Measurements from ENCODE around the gene DNAJC13. TPM values are rescaled to one million over a fixed set of nuclear protein-coding genes. Genes with fewer than 3 reads are reported as not detected.

DNAJC13 gene
- total RNA-seq, 1 experiment from 2014 or later = 27.2 TPM

GRCh38 chr3:132422531-132422930 lies 5.2 kb downstream of the DNAJC13 start:
- no peaks in the 10 kb centered on the region for H3K27me3 ChIP-seq
- H3K4me3 ChIP-seq = no peak overlapping the region
- H3K9me3 ChIP-seq (replicated peaks) = no peaks in the 10 kb centered on the region
- no peak for DNase-seq
- H3K27ac ChIP-seq = no peak overlapping the region
- no peaks in the 10 kb centered on the region for H3K4me1 ChIP-seq
- H3K36me3 ChIP-seq = 0 out of 2 replicates have a peak, but pooled peaks cover 2% of the 10 kb centered on the region

GRCh38 chr3:132432639-132433038 lies 15.3 kb downstream of the DNAJC13 start:
- H3K36me3 ChIP-seq = peaks cover 7% of the 10 kb centered on the region; the same call in 1 of the 2 replicates
- H3K27ac ChIP-seq = no peak overlapping the region
- no peaks in the 10 kb centered on the region for H3K4me1 ChIP-seq
- H3K9me3 ChIP-seq (replicated peaks) = no peaks in the 10 kb centered on the region
- H3K27me3 ChIP-seq = no peaks in the 10 kb centered on the region
- no peak for DNase-seq
- H3K4me3 ChIP-seq = no peak overlapping the region

GRCh38 chr3:132433121-132433520 lies 15.8 kb downstream of the DNAJC13 start:
- Histone ChIP-seq H3K9me3 (replicated peaks) (no peaks in the 10 kb centered on the region), H3K4me1 (no peaks in the 10 kb centered on the region), H3K36me3 (peaks cover 7% of the 10 kb centered on the region; the same call in 1 of the 2 replicates), H3K27me3 (no peaks in the 10 kb centered on the region), H3K27ac (no peak overlapping the region), H3K4me3 (no peak overlapping the region)
- DNase-seq = no peak

GRCh38 chr3:132435224-132435910 lies 18.1 kb downstream of the DNAJC13 start:
- H3K9me3 ChIP-seq (replicated peaks) = no peaks in the 10 kb centered on the region
- no peaks in the 10 kb centered on the region for H3K4me1 ChIP-seq
- no peak for DNase-seq
- peaks cover 7% of the 10 kb centered on the region; the same call in 1 of the 2 replicates for H3K36me3 ChIP-seq
- H3K27ac ChIP-seq = no peak overlapping the region
- no peaks in the 10 kb centered on the region for H3K27me3 ChIP-seq
- H3K4me3 ChIP-seq = no peak overlapping the region

- no peak for DNase-seq
- no peaks in the 10 kb centered on the region for H3K27me3 ChIP-seq
- no peaks in the 10 kb centered on the region for H3K9me3 ChIP-seq (replicated peaks)
- H3K36me3 ChIP-seq = peaks cover 7% of the 10 kb centered on the region; the same call in 1 of the 2 replicates
- no peaks in the 10 kb centered on the region for H3K4me1 ChIP-seq
- no peak overlapping the region for H3K4me3 ChIP-seq
- H3K27ac ChIP-seq = no peak overlapping the region
Measured at GRCh38 chr3:132435911-132436425, 18.7 kb downstream of the DNAJC13 start.

GRCh38 chr3:132443421-132443820 lies 26.1 kb downstream of the DNAJC13 start:
- no peaks in the 10 kb centered on the region; the same call in 1 of the 2 replicates for H3K9me3 ChIP-seq (replicated peaks)
- DNase-seq = no peak
- H3K27me3 ChIP-seq = no peaks in the 10 kb centered on the region
- peaks cover 13% of the 10 kb centered on the region for H3K4me1 ChIP-seq
- H3K36me3 ChIP-seq = 0 out of 2 replicates have a peak, but pooled peaks cover 3% of the 10 kb centered on the region
- no peak overlapping the region for H3K4me3 ChIP-seq
- H3K27ac ChIP-seq = no peak overlapping the region

GRCh38 chr3:132444383-132444782 lies 27.1 kb downstream of the DNAJC13 start:
- H3K27me3 ChIP-seq = no peaks in the 10 kb centered on the region
- H3K4me3 ChIP-seq = no peak overlapping the region
- DNase-seq = no peak
- H3K27ac ChIP-seq = no peak overlapping the region
- H3K36me3 ChIP-seq = 0 out of 2 replicates have a peak, but pooled peaks cover 3% of the 10 kb centered on the region
- H3K4me1 ChIP-seq = peaks cover 19% of the 10 kb centered on the region
- H3K9me3 ChIP-seq (replicated peaks) = no peaks in the 10 kb centered on the region; the same call in 1 of the 2 replicates

GRCh38 chr3:132445817-132446216 lies 28.5 kb downstream of the DNAJC13 start:
- no peaks in the 10 kb centered on the region for H3K27me3 ChIP-seq
- H3K4me3 ChIP-seq = no peak overlapping the region
- H3K9me3 ChIP-seq (replicated peaks) = no peaks in the 10 kb centered on the region; the same call in 1 of the 2 replicates
- peaks cover 3% of the 10 kb centered on the region; the same call in 1 of the 2 replicates for H3K36me3 ChIP-seq
- peaks cover 19% of the 10 kb centered on the region for H3K4me1 ChIP-seq
- no peak overlapping the region for H3K27ac ChIP-seq
- peak; percentile 14 to 24 for DNase-seq

- no peaks in the 10 kb centered on the region for H3K27me3 ChIP-seq
- peak; percentile 17 to 41 for DNase-seq
- H3K36me3 ChIP-seq = peaks cover 8% of the 10 kb centered on the region; the same call in 1 of the 2 replicates
- no peak overlapping the region for H3K4me3 ChIP-seq
- H3K4me1 ChIP-seq = peaks cover 19% of the 10 kb centered on the region
- no peak overlapping the region for H3K27ac ChIP-seq
- no peaks in the 10 kb centered on the region; the same call in 1 of the 2 replicates for H3K9me3 ChIP-seq (replicated peaks)
Measured at GRCh38 chr3:132448216-132448961, 31.1 kb downstream of the DNAJC13 start.

- Histone ChIP-seq H3K9me3 (replicated peaks) (no peaks in the 10 kb centered on the region), H3K4me1 (no peaks in the 10 kb centered on the region), H3K27me3 (no peaks in the 10 kb centered on the region), H3K36me3 (peaks cover 47% of the 10 kb centered on the region), H3K4me3 (no peak overlapping the region), H3K27ac (no peak overlapping the region)
- DNase-seq = no peak
Measured at GRCh38 chr3:132456136-132456535, 38.8 kb downstream of the DNAJC13 start.

GRCh38 chr3:132456571-132456970 lies 39.3 kb downstream of the DNAJC13 start:
- Histone ChIP-seq H3K36me3 (peaks cover 50% of the 10 kb centered on the region), H3K4me3 (no peak overlapping the region), H3K27me3 (no peaks in the 10 kb centered on the region), H3K4me1 (no peaks in the 10 kb centered on the region), H3K9me3 (replicated peaks) (no peaks in the 10 kb centered on the region), H3K27ac (no peak overlapping the region)
- no peak for DNase-seq

- peaks cover 50% of the 10 kb centered on the region for H3K36me3 ChIP-seq
- H3K27ac ChIP-seq = no peak overlapping the region
- H3K27me3 ChIP-seq = no peaks in the 10 kb centered on the region
- no peak overlapping the region for H3K4me3 ChIP-seq
- no peaks in the 10 kb centered on the region for H3K4me1 ChIP-seq
- no peaks in the 10 kb centered on the region for H3K9me3 ChIP-seq (replicated peaks)
- DNase-seq = no peak
Measured at GRCh38 chr3:132457286-132457685, 40.0 kb downstream of the DNAJC13 start.

- H3K9me3 ChIP-seq (replicated peaks) = no peaks in the 10 kb centered on the region
- H3K4me1 ChIP-seq = no peaks in the 10 kb centered on the region
- DNase-seq = no peak
- H3K4me3 ChIP-seq = no peak overlapping the region
- no peaks in the 10 kb centered on the region for H3K27me3 ChIP-seq
- peaks cover 62% of the 10 kb centered on the region for H3K36me3 ChIP-seq
- no peak overlapping the region for H3K27ac ChIP-seq
Measured at GRCh38 chr3:132459551-132459950, 42.2 kb downstream of the DNAJC13 start.

GRCh38 chr3:132461544-132461943 lies 44.2 kb downstream of the DNAJC13 start:
- no peak overlapping the region for H3K4me3 ChIP-seq
- no peaks in the 10 kb centered on the region for H3K9me3 ChIP-seq (replicated peaks)
- no peaks in the 10 kb centered on the region for H3K4me1 ChIP-seq
- no peaks in the 10 kb centered on the region for H3K27me3 ChIP-seq
- peaks cover 55% of the 10 kb centered on the region for H3K36me3 ChIP-seq
- DNase-seq = no peak
- H3K27ac ChIP-seq = no peak overlapping the region

- Histone ChIP-seq H3K36me3 (peaks cover 67% of the 10 kb centered on the region), H3K4me1 (no peaks in the 10 kb centered on the region), H3K4me3 (no peak overlapping the region), H3K27me3 (no peaks in the 10 kb centered on the region), H3K9me3 (replicated peaks) (no peaks in the 10 kb centered on the region), H3K27ac (no peak overlapping the region)
- no peak for DNase-seq
Measured at GRCh38 chr3:132464066-132464465, 46.8 kb downstream of the DNAJC13 start.
